Vagina (tissue), 2 donors: ENCODE data around the gene PRELID1. TPM values are rescaled to one million over a fixed set of nuclear protein-coding genes. Genes with fewer than 3 reads are reported as not detected.

Experiments
- DNase-seq, 2 donors: peaks; one replicate each; pipeline ENCODE4 v3.0.0-alpha.2; 2017; ENCODE audit errors: extremely low spot score in 2 of 2
- H3K27ac ChIP-seq: fragments of 200-600 bp; sonication (generic); one replicate; pipeline ENCODE4 v1.5.1; 2019
- H3K27me3 ChIP-seq: fragments of 200-600 bp; sonication (generic); one replicate; pipeline ENCODE4 v1.5.1; 2019
- H3K36me3 ChIP-seq, 2 donors: fragments of 200-600 bp; sonication (generic); one replicate each; pipeline ENCODE4 v1.5.1; 2017 to 2019
- H3K4me1 ChIP-seq: fragments of 200-600 bp; sonication (generic); one replicate; pipeline ENCODE4 v1.5.1; 2019
- H3K4me3 ChIP-seq, 2 donors: fragments of 200-600 bp; sonication (generic); 1 replicate in 1 of 2; 2 replicates in 1 of 2; pipeline ENCODE4 v1.5.1; 2016 to 2019
- H3K9me3 ChIP-seq: fragments of 200-600 bp; sonication (generic); one replicate; pipeline ENCODE4 v1.5.1; 2019
- CTCF ChIP-seq, 3 experiments: fragments of 450-650 bp in 2 of 3; fragments of 200-600 bp in 1 of 3; sonication (generic) in 1 of 3; IDR thresholded peaks; one replicate each; pipeline ENCODE4 v1.5.1; 2017 to 2019; ENCODE audit warnings: antibody characterized with exemption in 3 of 3, mild to moderate bottlenecking in 2 of 3, moderate library complexity in 2 of 3
- POLR2A ChIP-seq, 2 donors: fragments of 450-650 bp; IDR thresholded peaks; one replicate each; pipeline ENCODE4 v1.6.1; 2017; ENCODE audit warnings: antibody characterized with exemption in 2 of 2, mild to moderate bottlenecking in 2 of 2, moderate library complexity in 2 of 2
- POLR2AphosphoS5 ChIP-seq, 2 donors: sonication (generic); formaldehyde crosslinking; IDR thresholded peaks; one replicate each; pipeline ENCODE4 v1.9.0; 2017; ENCODE audit warnings: antibody characterized with exemption in 2 of 2, mild to moderate bottlenecking in 2 of 2, low read depth in 1 of 2; ENCODE audit not compliant: insufficient read depth in 1 of 2
- intact Hi-C: fragments of 100-400 bp; cut with DNase I; formaldehyde crosslinking; loops from one replicate; pipeline ENCODE4 v1.15.1; 2023
- total RNA-seq: library from RNA; depleted of rRNA; stranded (reverse); fragments of >200 nt; gene quantifications from one replicate; pipeline ENCODE4 v1.2.3, GENCODE V29; 2016

The PRELID1 gene
- total RNA-seq, 1 donor from 2014 or later = 93.3 TPM

GRCh38 chr5:177306674-177307543 is 3.3 kb downstream of the PRELID1 start:
- H3K9me3 ChIP-seq = no peaks in the 10 kb centered on the region
- H3K27me3 ChIP-seq = no peaks in the 10 kb centered on the region
- no peak overlapping the region for H3K4me3 ChIP-seq
- TF ChIP-seq CTCF (IDR thresholded peaks at IDR 0.05) (no peak), POLR2A (IDR thresholded peaks at IDR 0.05) (no peak), POLR2AphosphoS5 (IDR thresholded peaks at IDR 0.05; ENCODE audit: insufficient read depth in 1 of 2, low read depth in 1 of 2) (no peak)
- DNase-seq = no peak
- H3K4me1 ChIP-seq = peaks cover 58% of the 10 kb centered on the region
- no peak overlapping the region for H3K27ac ChIP-seq
- H3K36me3 ChIP-seq = no peaks in the 10 kb centered on the region
- intact Hi-C loops = loop anchor here (10.0 kb wide), 1 partner anchor 192 kb away; no protein-coding TSS in a partner anchor

- intact Hi-C loops = loop anchor here (10.0 kb wide), 1 partner anchor 193 kb away; no protein-coding TSS in a partner anchor
- H3K4me3 ChIP-seq = no peak overlapping the region
Observed at GRCh38 chr5:177307544-177308363, 4.2 kb downstream of the PRELID1 start.

GRCh38 chr5:177308740-177309139 is 5.1 kb downstream of the PRELID1 start:
- DNase-seq = peak in 1 of 2 donors; percentile 71
- no peaks in the 10 kb centered on the region for H3K36me3 ChIP-seq
- H3K9me3 ChIP-seq = no peaks in the 10 kb centered on the region
- intact Hi-C loops = loop anchor here (10.0 kb wide), 1 partner anchor 194 kb away; no protein-coding TSS in a partner anchor
- no peak overlapping the region for H3K4me3 ChIP-seq
- H3K27ac ChIP-seq = no peak overlapping the region
- H3K27me3 ChIP-seq = no peaks in the 10 kb centered on the region
- H3K4me1 ChIP-seq = peaks cover 53% of the 10 kb centered on the region
- TF ChIP-seq POLR2AphosphoS5 (IDR thresholded peaks at IDR 0.05; ENCODE audit: insufficient read depth in 1 of 2, low read depth in 1 of 2) = no peak
- no peak for TF ChIP-seq CTCF (IDR thresholded peaks at IDR 0.05)
- TF ChIP-seq POLR2A (IDR thresholded peaks at IDR 0.05) = no peak

More at GRCh38 chr5:177307544-177308363, 4.2 kb downstream of the PRELID1 start:
- TF ChIP-seq POLR2A (IDR thresholded peaks at IDR 0.05) (no peak), CTCF (IDR thresholded peaks at IDR 0.05) (no peak), POLR2AphosphoS5 (IDR thresholded peaks at IDR 0.05; ENCODE audit: insufficient read depth in 1 of 2, low read depth in 1 of 2) (no peak)
- no peaks in the 10 kb centered on the region for H3K27me3 ChIP-seq
- H3K4me1 ChIP-seq = peaks cover 55% of the 10 kb centered on the region
- no peak overlapping the region for H3K27ac ChIP-seq
- H3K9me3 ChIP-seq = no peaks in the 10 kb centered on the region
- no peaks in the 10 kb centered on the region for H3K36me3 ChIP-seq
- no peak for DNase-seq

- intact Hi-C loops = loop anchor here (10.0 kb wide), 2 partner anchors 145 to 195 kb away; no protein-coding TSS in a partner anchor
- Histone ChIP-seq H3K9me3 (no peaks in the 10 kb centered on the region), H3K36me3 (no peaks in the 10 kb centered on the region), H3K4me3 (no peak overlapping the region), H3K27ac (no peak overlapping the region), H3K4me1 (peaks cover 46% of the 10 kb centered on the region), H3K27me3 (no peaks in the 10 kb centered on the region)
- DNase-seq = peak in 1 of 2 donors; percentile 86
- peak; percentile 34 to 62 (median 44) for TF ChIP-seq CTCF (IDR thresholded peaks at IDR 0.05)
- TF ChIP-seq POLR2A (IDR thresholded peaks at IDR 0.05) = no peak
- no peak for TF ChIP-seq POLR2AphosphoS5 (IDR thresholded peaks at IDR 0.05; ENCODE audit: insufficient read depth in 1 of 2, low read depth in 1 of 2)
Observed at GRCh38 chr5:177309351-177310191, 6.0 kb downstream of the PRELID1 start.
